Measurements from ENCODE around the gene CFI. TPM values are rescaled to one million over a fixed set of nuclear protein-coding genes. Genes with fewer than 3 reads are reported as not detected.

The CFI gene
- total and polyA plus RNA-seq, 9 of the 15 experiments (the other 6 are each of a cell fraction or from before 2014, with no cell fraction given) = 0.30 to 8.4 (median 0.95) TPM

DNA sequence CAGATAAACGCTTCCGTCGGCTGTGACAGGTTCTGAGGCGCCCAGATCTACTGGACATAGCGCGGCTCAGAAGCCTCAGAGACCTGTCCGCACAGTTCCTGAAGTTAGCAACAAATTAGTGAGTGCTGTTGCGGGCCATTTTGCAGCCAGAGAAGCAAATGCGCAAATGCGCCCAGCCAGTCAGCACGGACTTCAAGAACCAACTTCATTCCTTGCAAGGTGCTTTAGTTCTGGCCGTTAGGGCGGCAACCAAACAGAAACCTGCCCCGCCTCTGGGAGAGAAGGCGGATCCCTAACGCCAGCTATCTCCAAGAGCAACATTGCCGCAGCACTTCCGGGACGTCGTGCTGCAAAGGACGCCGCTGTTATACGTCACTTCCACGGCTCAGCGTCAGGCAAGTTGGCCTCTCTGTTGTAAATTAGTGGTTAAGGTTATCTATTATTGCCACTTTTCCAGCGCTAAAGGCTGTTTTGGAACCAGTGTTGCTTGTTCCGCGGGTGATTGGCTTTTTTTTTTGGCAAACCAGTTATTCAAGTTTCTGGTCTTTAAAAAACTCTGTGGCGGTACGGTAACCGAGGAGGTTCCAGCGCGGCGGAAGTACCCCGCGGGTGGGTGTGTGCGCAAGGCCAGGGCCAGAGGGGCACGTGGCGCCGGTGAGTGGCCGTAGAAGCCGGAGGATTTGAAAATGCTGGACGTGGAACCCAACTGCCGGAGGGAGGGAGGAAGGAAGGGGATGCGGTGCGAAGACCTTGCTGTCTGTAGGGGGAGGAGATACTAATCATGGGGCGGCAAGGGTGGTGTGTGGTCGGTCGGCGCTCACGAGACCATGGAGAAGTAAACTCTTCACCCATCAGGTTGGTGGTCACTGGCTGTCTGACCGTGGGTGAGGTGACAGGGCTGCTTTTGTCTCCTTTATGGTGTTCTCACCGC is 13.6 kb upstream of the CFI start, which contains the start of gene GAR1 (continued):
- TF ChIP-seq ZNF3 (CRISPR knock-in tag; IDR thresholded peaks at IDR 0.05) = no peak
- TF ChIP-seq ZNF395 (CRISPR knock-in tag; IDR thresholded peaks at IDR 0.05) = no peak; the same call in 1 of the 2 replicates
- no peak for TF ChIP-seq ZNF77 (CRISPR knock-in tag; IDR thresholded peaks at IDR 0.05)
- TF ChIP-seq CTCF (IDR thresholded peaks at IDR 0.05 in 2 of 3, conservative IDR thresholded peaks at IDR 0.05 in 1 of 3; ENCODE audit: insufficient read depth in 2 of 3, low read depth in 1 of 3, low read length in 3 of 3) = 0 out of 6 replicates have a peak, but pooled peaks of 1 of the 3 experiments have one; percentile 9
- TF ChIP-seq SRSF1 (IDR thresholded peaks at IDR 0.05; ENCODE audit: low read depth, low read length) = no peak
- no peak for TF ChIP-seq MAFK (IDR thresholded peaks at IDR 0.05; ENCODE audit: low read length)
- no peak for TF ChIP-seq RBM17 (IDR thresholded peaks at IDR 0.05; ENCODE audit: borderline replicate concordance, low read depth, low read length)
- no peak for TF ChIP-seq ZFP1 (CRISPR knock-in tag; IDR thresholded peaks at IDR 0.05)
- peak; percentile 67; the same call in 1 of the 2 replicates for TF ChIP-seq NR2C1 (IDR thresholded peaks at IDR 0.05)
- peak; percentile 72 for TF ChIP-seq NR2C1 (tag; IDR thresholded peaks at IDR 0.05)
- TF ChIP-seq ZNF224 (CRISPR knock-in tag; IDR thresholded peaks at IDR 0.05) = no peak
- TF ChIP-seq ZBTB33 (CRISPR knock-in tag; IDR thresholded peaks at IDR 0.05) = 0 out of 2 replicates have a peak, but pooled peaks have one; percentile 5
- no peak for TF ChIP-seq ZBTB2 (IDR thresholded peaks at IDR 0.05)
- TF ChIP-seq ELF2 (CRISPR knock-in tag; IDR thresholded peaks at IDR 0.05) = peak; percentile 75
- TF ChIP-seq NR2C2 (CRISPR knock-in tag; IDR thresholded peaks at IDR 0.05) = no peak
- TF ChIP-seq NR2C2 (tag; IDR thresholded peaks at IDR 0.05) = peak; percentile 89
- TF ChIP-seq NFXL1 (CRISPR knock-in tag; IDR thresholded peaks at IDR 0.05) = no peak
- no peak for TF ChIP-seq ZNF512 (tag; IDR thresholded peaks at IDR 0.05)
- 0 out of 2 replicates have a peak, but pooled peaks have one; percentile 45 for TF ChIP-seq CC2D1A (IDR thresholded peaks at IDR 0.05)
- no peak for TF ChIP-seq KLF10 (CRISPR knock-in tag; IDR thresholded peaks at IDR 0.05)

Measured in K562 (cell line).